MM.1S (cell line): ENCODE results near the gene KMT2D.

Experiments used
- CTCF ChIP-seq: fragments of 300-600 bp; sonication (generic); IDR thresholded peaks from 2 replicates; pipeline ENCODE4 v1.5.1; 2016; ENCODE audit warnings: antibody characterized with exemption, low read length, mixed read lengths
- EZH2 ChIP-seq: fragments of 300-600 bp; sonication (generic); optimal IDR thresholded peaks from 2 replicates; pipeline ENCODE3; 2017; ENCODE audit warnings: low read depth, mild to moderate bottlenecking, antibody characterized with exemption, low read length, mixed read lengths
- EZH2phosphoT487 ChIP-seq: fragments of 300-600 bp; sonication (generic); IDR thresholded peaks from 2 replicates; pipeline ENCODE4 v1.6.1; 2018; ENCODE audit warnings: antibody characterized with exemption, low read length

GRCh38 chr12:49061157-49061650 lies 610 bp upstream of the KMT2D start:
- TF ChIP-seq CTCF (no peak), EZH2 (no peak), EZH2phosphoT487 (no peak)
